HEK293 (cell line): ENCODE data around the gene FBXO17.
A peak's percentile ranks its signal among the peaks of the same experiment; 100 is the strongest.

Experiments used
- AEBP2 ChIP-seq: fragments of 450-650 bp; formaldehyde crosslinking; IDR thresholded peaks from 2 replicates; pipeline ENCODE4 v1.5.1; 2016; ENCODE audit warnings: missing biosample characterization, missing genetic modification characterization, borderline replicate concordance
- BCL6B ChIP-seq: fragments of 450-650 bp; formaldehyde crosslinking; IDR thresholded peaks from 2 replicates; pipeline ENCODE4 v1.5.1; 2017; ENCODE audit warnings: missing biosample characterization, missing genetic modification characterization
- KLF16 ChIP-seq: fragments of 450-650 bp; formaldehyde crosslinking; IDR thresholded peaks from 2 replicates; pipeline ENCODE4 v1.5.1; 2017; ENCODE audit warnings: missing biosample characterization, missing genetic modification characterization
- MEIS1 ChIP-seq: sonication (generic); formaldehyde crosslinking; IDR thresholded peaks from 2 replicates; pipeline ENCODE4 v1.8.1; 2022; ENCODE audit warnings: missing genetic modification reagents, mild to moderate bottlenecking, borderline replicate concordance
- OSR2 ChIP-seq: fragments of 450-650 bp; formaldehyde crosslinking; IDR thresholded peaks from 2 replicates; pipeline ENCODE4 v1.5.1; 2016; ENCODE audit warnings: missing biosample characterization, missing genetic modification characterization
- PRDM2 ChIP-seq: fragments of 450-650 bp; formaldehyde crosslinking; IDR thresholded peaks from 2 replicates; pipeline ENCODE4 v1.5.1; 2016; ENCODE audit warnings: missing biosample characterization, missing genetic modification characterization, borderline replicate concordance
- RBAK ChIP-seq: fragments of 450-650 bp; formaldehyde crosslinking; IDR thresholded peaks from 2 replicates; pipeline ENCODE4 v1.5.1; 2016; ENCODE audit warnings: missing biosample characterization, missing genetic modification characterization
- SCRT1 ChIP-seq: fragments of 450-650 bp; formaldehyde crosslinking; IDR thresholded peaks from 2 replicates; pipeline ENCODE4 v1.5.1; 2016; ENCODE audit warnings: missing biosample characterization, missing genetic modification characterization, borderline replicate concordance
- SCRT2 ChIP-seq: fragments of 450-650 bp; formaldehyde crosslinking; IDR thresholded peaks from 2 replicates; pipeline ENCODE4 v1.5.1; 2016; ENCODE audit warnings: missing biosample characterization, missing genetic modification characterization
- WT1 ChIP-seq: fragments of 450-650 bp; formaldehyde crosslinking; IDR thresholded peaks from 2 replicates; pipeline ENCODE4 v1.5.1; 2016; ENCODE audit warnings: missing biosample characterization, missing genetic modification characterization
- ZBTB48 ChIP-seq: fragments of 450-650 bp; formaldehyde crosslinking; IDR thresholded peaks from 2 replicates; pipeline ENCODE4 v1.5.1; 2016; ENCODE audit warnings: missing biosample characterization, missing genetic modification characterization
- ZFP69B ChIP-seq: fragments of 450-650 bp; formaldehyde crosslinking; IDR thresholded peaks from 2 replicates; pipeline ENCODE4 v1.5.1; 2016; ENCODE audit warnings: missing biosample characterization, missing genetic modification characterization
- ZNF169 ChIP-seq: fragments of 450-650 bp; formaldehyde crosslinking; IDR thresholded peaks from 2 replicates; pipeline ENCODE4 v1.5.1; 2016; ENCODE audit warnings: missing biosample characterization, missing genetic modification characterization
- ZNF202 ChIP-seq: fragments of 450-650 bp; formaldehyde crosslinking; IDR thresholded peaks from 2 replicates; pipeline ENCODE4 v1.5.1; 2016; ENCODE audit warnings: missing biosample characterization, missing genetic modification characterization, borderline replicate concordance
- ZNF223 ChIP-seq: fragments of 450-650 bp; formaldehyde crosslinking; IDR thresholded peaks from 2 replicates; pipeline ENCODE4 v1.5.1; 2016; ENCODE audit warnings: missing biosample characterization, missing genetic modification characterization
- ZNF248 ChIP-seq: fragments of 450-650 bp; formaldehyde crosslinking; IDR thresholded peaks from 2 replicates; pipeline ENCODE4 v1.5.1; 2017; ENCODE audit warnings: missing biosample characterization, missing genetic modification characterization
- ZNF37A ChIP-seq: fragments of 450-650 bp; IDR thresholded peaks from 2 replicates; pipeline ENCODE4 v1.5.1; 2018; ENCODE audit warnings: missing biosample characterization, missing genetic modification characterization
- ZNF48 ChIP-seq: fragments of 450-650 bp; formaldehyde crosslinking; IDR thresholded peaks from 2 replicates; pipeline ENCODE4 v1.5.1; 2016; ENCODE audit warnings: missing biosample characterization, missing genetic modification characterization
- ZNF514 ChIP-seq: fragments of 450-650 bp; formaldehyde crosslinking; IDR thresholded peaks from 2 replicates; pipeline ENCODE4 v1.5.1; 2016; ENCODE audit warnings: missing biosample characterization, missing genetic modification characterization
- ZNF596 ChIP-seq: fragments of 450-650 bp; IDR thresholded peaks from 2 replicates; pipeline ENCODE4 v1.5.0; 2018; ENCODE audit warnings: missing biosample characterization, mild to moderate bottlenecking, missing genetic modification characterization, moderate library complexity
- ZNF639 ChIP-seq: fragments of 450-650 bp; formaldehyde crosslinking; IDR thresholded peaks from 2 replicates; pipeline ENCODE4 v1.5.1; 2016; ENCODE audit warnings: missing biosample characterization, missing genetic modification characterization
- ZNF830 ChIP-seq: fragments of 450-650 bp; IDR thresholded peaks from 2 replicates; pipeline ENCODE4 v1.5.0; 2018; ENCODE audit warnings: missing biosample characterization, missing genetic modification characterization, low read depth, mild to moderate bottlenecking, moderate library complexity
- ZNF843 ChIP-seq: fragments of 450-650 bp; formaldehyde crosslinking; IDR thresholded peaks from 2 replicates; pipeline ENCODE4 v1.5.1; 2016; ENCODE audit warnings: missing biosample characterization, missing genetic modification characterization
- ZSCAN23 ChIP-seq: fragments of 450-650 bp; formaldehyde crosslinking; IDR thresholded peaks from 2 replicates; pipeline ENCODE4 v1.5.1; 2016; ENCODE audit warnings: missing biosample characterization, missing genetic modification characterization
- ZSCAN5A ChIP-seq: fragments of 450-650 bp; formaldehyde crosslinking; IDR thresholded peaks from 2 replicates; pipeline ENCODE4 v1.5.1; 2016; ENCODE audit warnings: missing biosample characterization, missing genetic modification characterization
- TF ChIP-seq, protein P1 (sequence below): fragments of 450-650 bp; formaldehyde crosslinking; IDR thresholded peaks from 2 replicates; pipeline ENCODE4 v1.5.1; 2017; ENCODE audit warnings: missing biosample characterization, missing genetic modification characterization
- TF ChIP-seq, protein P2 (sequence below): fragments of 450-650 bp; formaldehyde crosslinking; IDR thresholded peaks from 2 replicates; pipeline ENCODE4 v1.5.1; 2016; ENCODE audit warnings: missing biosample characterization, missing genetic modification characterization

The FBXO17 gene

DNA sequence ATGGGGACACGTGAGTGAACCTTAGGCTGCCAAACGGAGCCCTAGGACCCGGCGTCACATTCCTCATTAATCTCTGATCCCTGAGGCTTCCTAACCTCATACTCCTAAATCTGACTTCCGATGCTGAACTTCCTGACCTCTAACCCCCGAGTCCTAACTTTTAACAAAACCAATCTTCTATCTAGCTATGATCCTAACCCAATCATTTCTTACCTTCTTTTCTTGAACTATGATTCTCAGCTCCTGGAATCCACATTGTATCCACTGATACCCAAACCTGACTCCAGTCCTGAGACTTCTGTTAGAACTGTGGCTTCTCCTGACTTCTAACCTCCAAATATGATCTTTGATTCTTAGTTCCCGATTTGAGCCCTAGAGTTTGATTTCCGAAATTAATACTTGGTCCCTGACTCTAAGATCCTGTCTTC lies 75.3 kb downstream of the FBXO17 start (continued):
- TF ChIP-seq PRDM2 (no peak), ZNF596 (tag by site-specific recombination) (no peak), ZNF639 (tag by site-specific recombination) (peak; percentile 45; the same call in 1 of the 2 replicates), ZBTB48 (peak; percentile 100), MEIS1 (CRISPR knock-in tag) (no peak), SCRT1 (tag by site-specific recombination) (no peak), ZNF843 (no peak), RBAK (no peak), ZNF37A (tag by site-specific recombination) (no peak), ZNF169 (tag by site-specific recombination) (no peak), ZNF248 (tag by site-specific recombination) (no peak), OSR2 (tag by site-specific recombination) (0 out of 2 replicates have a peak, but pooled peaks have one; percentile 5), ZNF514 (no peak), ZNF830 (tag by site-specific recombination) (no peak), ZSCAN5A (tag by site-specific recombination) (no peak), ZNF48 (tag by site-specific recombination) (no peak), ZSCAN23 (no peak), SCRT2 (tag by site-specific recombination) (no peak), ZNF202 (no peak), AEBP2 (tag by site-specific recombination) (no peak), BCL6B (tag by site-specific recombination) (no peak), ZNF223 (tag by site-specific recombination) (no peak), KLF16 (tag by site-specific recombination) (no peak), WT1 (tag by site-specific recombination) (no peak; the same call in 1 of the 2 replicates), ZFP69B (0 out of 2 replicates have a peak, but pooled peaks have one; percentile 48)
- TF ChIP-seq, protein P1, sequence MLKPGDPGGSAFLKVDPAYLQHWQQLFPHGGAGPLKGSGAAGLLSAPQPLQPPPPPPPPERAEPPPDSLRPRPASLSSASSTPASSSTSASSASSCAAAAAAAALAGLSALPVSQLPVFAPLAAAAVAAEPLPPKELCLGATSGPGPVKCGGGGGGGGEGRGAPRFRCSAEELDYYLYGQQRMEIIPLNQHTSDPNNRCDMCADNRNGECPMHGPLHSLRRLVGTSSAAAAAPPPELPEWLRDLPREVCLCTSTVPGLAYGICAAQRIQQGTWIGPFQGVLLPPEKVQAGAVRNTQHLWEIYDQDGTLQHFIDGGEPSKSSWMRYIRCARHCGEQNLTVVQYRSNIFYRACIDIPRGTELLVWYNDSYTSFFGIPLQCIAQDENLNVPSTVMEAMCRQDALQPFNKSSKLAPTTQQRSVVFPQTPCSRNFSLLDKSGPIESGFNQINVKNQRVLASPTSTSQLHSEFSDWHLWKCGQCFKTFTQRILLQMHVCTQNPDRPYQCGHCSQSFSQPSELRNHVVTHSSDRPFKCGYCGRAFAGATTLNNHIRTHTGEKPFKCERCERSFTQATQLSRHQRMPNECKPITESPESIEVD (tag by site-specific recombination): no peak
- TF ChIP-seq, protein P2, sequence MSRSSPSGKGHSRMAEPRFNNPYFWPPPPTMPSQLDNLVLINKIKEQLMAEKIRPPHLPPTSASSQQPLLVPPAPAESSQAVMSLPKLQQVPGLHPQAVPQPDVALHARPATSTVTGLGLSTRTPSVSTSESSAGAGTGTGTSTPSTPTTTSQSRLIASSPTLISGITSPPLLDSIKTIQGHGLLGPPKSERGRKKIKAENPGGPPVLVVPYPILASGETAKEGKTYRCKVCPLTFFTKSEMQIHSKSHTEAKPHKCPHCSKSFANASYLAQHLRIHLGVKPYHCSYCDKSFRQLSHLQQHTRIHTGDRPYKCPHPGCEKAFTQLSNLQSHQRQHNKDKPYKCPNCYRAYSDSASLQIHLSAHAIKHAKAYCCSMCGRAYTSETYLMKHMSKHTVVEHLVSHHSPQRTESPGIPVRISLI (tag by site-specific recombination): no peak
